H9 (cell line): Measurements from ENCODE around the gene CACNA1G. TPM values are rescaled to one million over a fixed set of nuclear protein-coding genes. Genes with fewer than 3 reads are reported as not detected.

Experiments
- DNase-seq: peaks from one replicate; pipeline ENCODE4 v3.0.0-alpha.2; 2017
- H2AFZ ChIP-seq: one replicate; pipeline ENCODE4 v1.6.1; 2013; ENCODE audit warnings: mild to moderate bottlenecking, low read length, control low read depth, moderate library complexity
- H2AK5ac ChIP-seq: 2 replicates; pipeline ENCODE4 v1.6.1; 2013; ENCODE audit warnings: low read length, control low read depth, mixed read lengths; ENCODE audit not compliant: insufficient read length
- H2BK120ac ChIP-seq: one replicate; pipeline ENCODE4 v1.6.1; 2013; ENCODE audit warnings: low read depth, mild to moderate bottlenecking, low read length, control low read depth, inconsistent platforms; ENCODE audit not compliant: poor library complexity, severe bottlenecking
- H2BK12ac ChIP-seq: 2 replicates; pipeline ENCODE4 v1.6.1; 2013; ENCODE audit warnings: low read length, control low read depth, mixed read lengths, low read depth; ENCODE audit not compliant: insufficient read length
- H2BK15ac ChIP-seq: 2 replicates; pipeline ENCODE4 v1.6.1; 2013; ENCODE audit warnings: low read depth, low read length, control low read depth
- H2BK20ac ChIP-seq: one replicate; pipeline ENCODE4 v1.6.1; 2013; ENCODE audit warnings: low read depth, mild to moderate bottlenecking, low read length, control low read depth, inconsistent platforms; ENCODE audit not compliant: poor library complexity, severe bottlenecking
- H2BK5ac ChIP-seq: 2 replicates; pipeline ENCODE4 v1.6.1; 2013; ENCODE audit warnings: low read length, control low read depth, mixed read lengths; ENCODE audit not compliant: insufficient read length
- H3K14ac ChIP-seq: 2 replicates; pipeline ENCODE4 v1.6.1; 2013; ENCODE audit warnings: low read length, control low read depth; ENCODE audit not compliant: insufficient read depth
- H3K18ac ChIP-seq: 2 replicates; pipeline ENCODE4 v1.6.1; 2013; ENCODE audit warnings: low read depth, mild to moderate bottlenecking, mixed read lengths, low read length, control low read depth; ENCODE audit not compliant: insufficient read length
- H3K23ac ChIP-seq: 2 replicates; pipeline ENCODE4 v1.6.1; 2013; ENCODE audit warnings: low read length, control low read depth, mixed read lengths, low read depth; ENCODE audit not compliant: insufficient read length
- H3K23me2 ChIP-seq: 2 replicates; pipeline ENCODE4 v1.6.1; 2013; ENCODE audit warnings: low read depth, mild to moderate bottlenecking, mixed read lengths, low read length, control low read depth; ENCODE audit not compliant: insufficient read length, poor library complexity, severe bottlenecking
- H3K27ac ChIP-seq: 2 replicates; pipeline ENCODE4 v1.5.1; 2013; ENCODE audit warnings: low read length, control low read depth, mixed read lengths, low read depth; ENCODE audit not compliant: insufficient read length
- H3K27me3 ChIP-seq: 2 replicates; pipeline ENCODE4 v1.6.1; 2013; ENCODE audit warnings: low read length, control low read depth, inconsistent platforms; ENCODE audit not compliant: insufficient read depth
- H3K4ac ChIP-seq: 2 replicates; pipeline ENCODE4 v1.6.1; 2013; ENCODE audit warnings: low read depth, mild to moderate bottlenecking, control low read depth, inconsistent platforms, low read length, moderate library complexity
- H3K4me1 ChIP-seq: 2 replicates; pipeline ENCODE4 v1.6.1; 2013; ENCODE audit warnings: low read length, control low read depth, inconsistent platforms; ENCODE audit not compliant: insufficient read depth
- H3K4me2 ChIP-seq: 2 replicates; pipeline ENCODE4 v1.6.1; 2013; ENCODE audit warnings: low read length, control low read depth, mixed read lengths; ENCODE audit not compliant: insufficient read length, insufficient read depth
- H3K56ac ChIP-seq: 2 replicates; pipeline ENCODE4 v1.6.1; 2013; ENCODE audit warnings: low read depth, mild to moderate bottlenecking, mixed read lengths, low read length, control low read depth; ENCODE audit not compliant: insufficient read length
- H3K79me1 ChIP-seq: 2 replicates; pipeline ENCODE4 v1.6.1; 2013; ENCODE audit warnings: low read depth, mild to moderate bottlenecking, moderate library complexity, low read length, control low read depth, inconsistent platforms; ENCODE audit not compliant: insufficient read depth, poor library complexity, severe bottlenecking
- H3K79me2 ChIP-seq: 2 replicates; pipeline ENCODE4 v1.6.1; 2013; ENCODE audit warnings: low read length, control low read depth, inconsistent platforms; ENCODE audit not compliant: insufficient read depth
- H3K9ac ChIP-seq: 2 replicates; pipeline ENCODE4 v1.6.1; 2013; ENCODE audit warnings: low read length, control low read depth, mixed read lengths; ENCODE audit not compliant: insufficient read length; ENCODE audit errors: extremely low read depth
- H3K9me3 ChIP-seq: one replicate; pipeline ENCODE4 v1.6.1; 2013; ENCODE audit warnings: low read depth, low read length, inconsistent platforms; ENCODE audit not compliant: control insufficient read depth
- H3T11ph ChIP-seq: one replicate; pipeline ENCODE4 v1.6.1; 2013; ENCODE audit warnings: mild to moderate bottlenecking, low read length, control low read depth, inconsistent platforms
- H4K20me1 ChIP-seq: one replicate; pipeline ENCODE4 v1.6.1; 2013; ENCODE audit not compliant: control insufficient read depth, insufficient read length, insufficient read depth
- H4K5ac ChIP-seq: 2 replicates; pipeline ENCODE4 v1.6.1; 2013; ENCODE audit warnings: low read depth, mild to moderate bottlenecking, mixed read lengths, low read length, control low read depth; ENCODE audit not compliant: insufficient read length
- H4K8ac ChIP-seq: replicated peaks from 2 replicates; pipeline ENCODE4 v1.6.1; 2013; ENCODE audit warnings: low read length, control low read depth, mixed read lengths, low read depth; ENCODE audit not compliant: insufficient read length
- H4K91ac ChIP-seq: 2 replicates; pipeline ENCODE4 v1.6.1; 2013; ENCODE audit warnings: low read depth, mild to moderate bottlenecking, moderate library complexity, mixed read lengths, low read length, control low read depth; ENCODE audit not compliant: insufficient read length
- H3K27ac Mint-ChIP-seq, 3 experiments: 2 replicates in 2 of 3; 3 replicates in 1 of 3; pipeline ENCODE4 v1.8.0; 2020 to 2021; ENCODE audit warnings: mixed read lengths in 3 of 3, mild to moderate bottlenecking in 1 of 3, moderate library complexity in 1 of 3
- H3K27me3 Mint-ChIP-seq: 2 replicates; pipeline ENCODE4 v1.8.0; 2021; ENCODE audit warnings: low read depth, mild to moderate bottlenecking, moderate library complexity, mixed read lengths
- H3K36me3 Mint-ChIP-seq, 3 experiments: 2 replicates in 2 of 3; 3 replicates in 1 of 3; pipeline ENCODE4 v1.8.0; 2020 to 2021; ENCODE audit warnings: low read depth in 3 of 3, mixed read lengths in 3 of 3; ENCODE audit not compliant: insufficient read depth in 1 of 3
- H3K4me1 Mint-ChIP-seq, 2 experiments: 2 replicates each; pipeline ENCODE4 v1.8.0; 2020; ENCODE audit warnings: mixed read lengths in 2 of 2
- H3K4me3 Mint-ChIP-seq, 2 experiments: 2 replicates in 1 of 2; 3 replicates in 1 of 2; pipeline ENCODE4 v1.8.0; 2020 to 2021; ENCODE audit warnings: mild to moderate bottlenecking in 2 of 2, mixed read lengths in 2 of 2, moderate library complexity in 1 of 2
- H3K9me3 Mint-ChIP-seq, 2 experiments: 2 replicates in 1 of 2; 3 replicates in 1 of 2; pipeline ENCODE4 v1.8.0; 2020; ENCODE audit warnings: mild to moderate bottlenecking in 2 of 2, mixed read lengths in 2 of 2, moderate library complexity in 1 of 2
- WGBS: extraction: QIAGEN DNeasy Blood & Tissue Kit; methylation state at CpG from one replicate; pipeline ENCODE4 v1.1.7; 2013; ENCODE audit warnings: missing lambda C conversion rate, low lambda C conversion rate, mixed read lengths; ENCODE audit not compliant: insufficient read length; ENCODE audit errors: extremely low coverage; 5-methylcytosine and 5-hydroxymethylcytosine counted together
- total RNA-seq: library from RNA; stranded (reverse); gene quantifications from 2 replicates; pipeline ENCODE4 v1.2.1, GENCODE V29; 2021
- TF ChIP-seq, protein P1 (sequence below): fragments of 200-600 bp; sonication (generic); conservative IDR thresholded peaks from 3 replicates; pipeline ENCODE4 v1.8.0; 2021; ENCODE audit warnings: antibody characterized with exemption, mild to moderate bottlenecking

Gene CACNA1G
- total RNA-seq, 1 experiment from 2014 or later = 1.5 TPM

DNA sequence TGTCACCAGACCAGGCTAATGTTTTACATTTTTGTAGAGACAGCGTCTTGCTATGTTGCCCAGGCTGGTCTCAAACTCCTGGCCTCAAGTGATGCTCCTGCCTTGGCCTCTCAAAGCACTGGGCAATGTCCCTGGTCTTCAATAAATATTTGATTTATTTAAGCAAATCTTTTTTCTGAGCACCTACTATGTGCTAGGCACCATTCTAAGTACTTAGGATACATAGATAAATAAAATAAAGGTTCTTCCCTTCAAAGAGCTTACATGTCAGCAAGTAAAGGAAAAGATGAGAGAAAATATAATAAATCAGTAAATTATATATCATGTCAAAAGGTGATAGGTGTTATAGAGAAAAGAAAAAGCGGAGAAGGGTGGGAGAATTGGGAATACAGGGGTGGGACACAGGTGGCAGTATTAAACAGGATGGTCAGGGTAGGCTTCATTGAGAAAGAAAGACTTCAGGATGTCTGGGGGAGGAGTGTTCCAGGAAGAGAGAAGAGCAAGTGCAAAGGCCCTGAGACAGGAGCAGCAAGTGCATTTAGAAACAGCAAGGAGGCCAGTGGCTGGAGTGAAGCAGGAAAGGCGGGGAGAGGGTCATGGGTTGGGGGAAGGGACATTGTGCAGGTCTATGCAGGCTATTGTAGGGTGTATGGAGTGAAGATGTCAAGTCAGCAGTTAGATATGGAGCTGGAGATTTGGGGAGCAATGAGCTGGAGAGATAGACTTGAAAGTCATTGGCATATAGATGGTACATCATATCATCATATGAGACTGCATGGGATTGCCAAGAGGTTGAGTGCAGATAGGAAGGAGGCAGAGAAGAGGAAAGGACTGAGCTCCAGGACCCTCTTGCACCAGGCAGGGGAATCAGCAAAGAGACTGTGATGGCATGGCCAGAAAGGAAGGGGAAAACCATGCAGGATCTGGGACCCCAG, 85.5 kb downstream of the CACNA1G start:
- H2AFZ ChIP-seq = no peak overlapping the region
- H2AK5ac ChIP-seq = no peak overlapping the region
- H3K4me2 ChIP-seq = no peak overlapping the region
- no peaks in the 10 kb centered on the region for H3K9me3 ChIP-seq
- TF ChIP-seq, protein P1, sequence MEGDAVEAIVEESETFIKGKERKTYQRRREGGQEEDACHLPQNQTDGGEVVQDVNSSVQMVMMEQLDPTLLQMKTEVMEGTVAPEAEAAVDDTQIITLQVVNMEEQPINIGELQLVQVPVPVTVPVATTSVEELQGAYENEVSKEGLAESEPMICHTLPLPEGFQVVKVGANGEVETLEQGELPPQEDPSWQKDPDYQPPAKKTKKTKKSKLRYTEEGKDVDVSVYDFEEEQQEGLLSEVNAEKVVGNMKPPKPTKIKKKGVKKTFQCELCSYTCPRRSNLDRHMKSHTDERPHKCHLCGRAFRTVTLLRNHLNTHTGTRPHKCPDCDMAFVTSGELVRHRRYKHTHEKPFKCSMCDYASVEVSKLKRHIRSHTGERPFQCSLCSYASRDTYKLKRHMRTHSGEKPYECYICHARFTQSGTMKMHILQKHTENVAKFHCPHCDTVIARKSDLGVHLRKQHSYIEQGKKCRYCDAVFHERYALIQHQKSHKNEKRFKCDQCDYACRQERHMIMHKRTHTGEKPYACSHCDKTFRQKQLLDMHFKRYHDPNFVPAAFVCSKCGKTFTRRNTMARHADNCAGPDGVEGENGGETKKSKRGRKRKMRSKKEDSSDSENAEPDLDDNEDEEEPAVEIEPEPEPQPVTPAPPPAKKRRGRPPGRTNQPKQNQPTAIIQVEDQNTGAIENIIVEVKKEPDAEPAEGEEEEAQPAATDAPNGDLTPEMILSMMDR = no peak
- peaks cover 2% of the 10 kb centered on the region for H4K20me1 ChIP-seq
- no peak overlapping the region for H4K91ac ChIP-seq
- no peak overlapping the region for H2BK20ac ChIP-seq
- H3K4me3 Mint-ChIP-seq = no peak overlapping the region
- H3K4ac ChIP-seq = no peak overlapping the region
- H3K9me3 Mint-ChIP-seq = no peaks in the 10 kb centered on the region; a peak in 1 of 5 replicates
- no peaks in the 10 kb centered on the region for H3K79me1 ChIP-seq
- H3K18ac ChIP-seq = no peak overlapping the region
- no peak for DNase-seq
- no peak overlapping the region for H3K27ac Mint-ChIP-seq
- H3K79me2 ChIP-seq = no peaks in the 10 kb centered on the region
- H3K27me3 ChIP-seq = no peaks in the 10 kb centered on the region
- H2BK5ac ChIP-seq = no peak overlapping the region
- H3K36me3 Mint-ChIP-seq = no peaks in the 10 kb centered on the region
- no peak overlapping the region for H2BK12ac ChIP-seq
- H3T11ph ChIP-seq = no peak overlapping the region
- H3K23me2 ChIP-seq = no peaks in the 10 kb centered on the region
- no peak overlapping the region for H3K14ac ChIP-seq
- no peak overlapping the region for H3K23ac ChIP-seq
- H3K9ac ChIP-seq = no peak overlapping the region
- H3K56ac ChIP-seq = no peak overlapping the region
- H3K27ac ChIP-seq = no peak overlapping the region
- no peaks in the 10 kb centered on the region for H3K4me1 ChIP-seq
- H4K5ac ChIP-seq = no peak overlapping the region
- no peak overlapping the region for H4K8ac ChIP-seq
- H2BK15ac ChIP-seq = no peak overlapping the region
- 100% methylated on average over 1 of the region's 3 CpGs for WGBS
- H3K4me1 Mint-ChIP-seq = peaks cover 6% of the 10 kb centered on the region in 2 experiments
- H2BK120ac ChIP-seq = no peak overlapping the region
- H3K27me3 Mint-ChIP-seq = peaks cover 6% of the 10 kb centered on the region
